ENCODE results near the gene GALNTL6.
"Not testable (repeated sequence)": the region's sequence is repeated elsewhere in the genome, so short reads cannot be mapped to it uniquely, and the experiment has no call there.

Gene GALNTL6

GRCh38 chr4:172666711-172667368 is 853.6 kb downstream of the GALNTL6 start:
- no peak for DNase-seq (ENCODE audit: low read depth)

GRCh38 chr4:172674811-172675210 is 861.6 kb downstream of the GALNTL6 start:
- no peak for DNase-seq (ENCODE audit: low read depth)

GRCh38 chr4:172675232-172675631 is 862.0 kb downstream of the GALNTL6 start:
- no peak for DNase-seq (ENCODE audit: low read depth)

- DNase-seq (ENCODE audit: low read depth), result peak; percentile 8
Observed at GRCh38 chr4:172680691-172681090, 867.5 kb downstream of the GALNTL6 start.

GRCh38 chr4:172683021-172683420 is 869.8 kb downstream of the GALNTL6 start:
- peak; percentile 31 for DNase-seq (ENCODE audit: low read depth)

GRCh38 chr4:172686021-172686420 is 872.8 kb downstream of the GALNTL6 start:
- DNase-seq (ENCODE audit: low read depth), result no peak

- no peak for DNase-seq (ENCODE audit: low read depth)
Observed at GRCh38 chr4:172688534-172688933, 875.3 kb downstream of the GALNTL6 start.

- DNase-seq (ENCODE audit: low read depth), result no peak
Observed at GRCh38 chr4:172691552-172691951, 878.3 kb downstream of the GALNTL6 start.

- no peak for DNase-seq (ENCODE audit: low read depth)
Observed at GRCh38 chr4:172692701-172693100, 879.5 kb downstream of the GALNTL6 start.

- no peak for DNase-seq (ENCODE audit: low read depth)
Observed at GRCh38 chr4:172698256-172698655, 885.1 kb downstream of the GALNTL6 start.

GRCh38 chr4:172705565-172705964 is 892.4 kb downstream of the GALNTL6 start:
- DNase-seq (ENCODE audit: low read depth), result no peak

- no peak for DNase-seq (ENCODE audit: low read depth)
Observed at GRCh38 chr4:172706000-172706399, 892.8 kb downstream of the GALNTL6 start.

- no peak for DNase-seq (ENCODE audit: low read depth)
Observed at GRCh38 chr4:172707622-172708021, 894.4 kb downstream of the GALNTL6 start.

- DNase-seq (ENCODE audit: low read depth), result no peak
Observed at GRCh38 chr4:172708184-172708583, 895.0 kb downstream of the GALNTL6 start.

- no peak for DNase-seq (ENCODE audit: low read depth)
Observed at GRCh38 chr4:172709376-172709775, 896.2 kb downstream of the GALNTL6 start.

- DNase-seq (ENCODE audit: low read depth), result no peak
Observed at GRCh38 chr4:172716291-172716690, 903.1 kb downstream of the GALNTL6 start.

GRCh38 chr4:172721659-172722058 is 908.5 kb downstream of the GALNTL6 start:
- DNase-seq (ENCODE audit: low read depth), result no peak

- DNase-seq (ENCODE audit: low read depth), result no peak
Observed at GRCh38 chr4:172725581-172725980, 912.4 kb downstream of the GALNTL6 start.

GRCh38 chr4:172726001-172726423 is 912.8 kb downstream of the GALNTL6 start:
- no peak for DNase-seq (ENCODE audit: low read depth)

- DNase-seq (ENCODE audit: low read depth), result no peak
Observed at GRCh38 chr4:172727631-172728030, 914.4 kb downstream of the GALNTL6 start.

GRCh38 chr4:172733645-172734044 is 920.4 kb downstream of the GALNTL6 start:
- DNase-seq (ENCODE audit: low read depth), result not testable (repeated sequence)

- no peak for DNase-seq (ENCODE audit: low read depth)
Observed at GRCh38 chr4:172734555-172734954, 921.4 kb downstream of the GALNTL6 start.

- no peak for DNase-seq (ENCODE audit: low read depth)
Observed at GRCh38 chr4:172736046-172736445, 922.8 kb downstream of the GALNTL6 start.

GRCh38 chr4:172740434-172740833 is 927.2 kb downstream of the GALNTL6 start:
- DNase-seq (ENCODE audit: low read depth), result no peak
